Testis (tissue), 3 donors: Measurements from ENCODE around the gene ALAD. TPM values are rescaled to one million over a fixed set of nuclear protein-coding genes. Genes with fewer than 3 reads are reported as not detected.

Experiments used
- DNase-seq: peaks from one replicate; pipeline ENCODE4 v3.0.0-alpha.2; 2019
- H3K27ac ChIP-seq, 2 donors: fragments of 200-600 bp; sonication (generic); one replicate each; pipeline ENCODE4 v1.5.1; 2019
- H3K27me3 ChIP-seq: fragments of 200-600 bp; sonication (generic); one replicate; pipeline ENCODE4 v1.5.1; 2019
- H3K36me3 ChIP-seq: fragments of 200-600 bp; sonication (generic); one replicate; pipeline ENCODE4 v1.5.1; 2017; ENCODE audit warnings: low read depth; ENCODE audit errors: missing control alignments
- H3K4me1 ChIP-seq: fragments of 200-600 bp; sonication (generic); one replicate; pipeline ENCODE4 v1.5.1; 2019
- H3K4me3 ChIP-seq, 2 donors: fragments of 200-600 bp; sonication (generic); one replicate each; pipeline ENCODE4 v1.5.1; 2017 to 2019
- H3K9me3 ChIP-seq: fragments of 200-600 bp; sonication (generic); one replicate; pipeline ENCODE4 v1.5.1; 2017
- CTCF ChIP-seq, 3 experiments: fragments of 450-650 bp in 2 of 3; fragments of 200-600 bp in 1 of 3; sonication (generic) in 1 of 3; IDR thresholded peaks; one replicate each; pipeline ENCODE4 v1.5.1; 2016 to 2019; ENCODE audit warnings: antibody characterized with exemption in 3 of 3, mild to moderate bottlenecking in 2 of 3, moderate library complexity in 1 of 3
- POLR2A ChIP-seq: fragments of 450-650 bp; IDR thresholded peaks from one replicate; pipeline ENCODE4 v1.6.1; 2017; ENCODE audit warnings: antibody characterized with exemption, mild to moderate bottlenecking, moderate library complexity
- WGBS, 2 donors: methylation state at CpG; one replicate each; pipeline ENCODE4 v1.1.5; 2018; 5-methylcytosine and 5-hydroxymethylcytosine counted together
- intact Hi-C: fragments of 100-400 bp; cut with DNase I; formaldehyde crosslinking; loops from one replicate; pipeline ENCODE4 v1.15.1; 2023; ENCODE audit warnings: low total_unique reads
- polyA plus RNA-seq: library from polyadenylated mRNA; stranded (reverse); fragments of 350-450 nt; fragmentation: Illumina TruSeq; extraction: RNeasy Lipid Tissue Mini Kit (QIAGEN cat#74804); gene quantifications from one replicate; pipeline ENCODE4 v1.2.3, GENCODE V29; 2014; ENCODE audit warnings: low read depth, low replicate concordance; ENCODE audit not compliant: insufficient read depth
- total RNA-seq, 2 donors: library from RNA; depleted of rRNA; stranded (reverse); fragments of >200 nt; gene quantifications; one replicate each; pipeline ENCODE4 v1.2.3, GENCODE V29; 2016

Gene ALAD
- total and polyA plus RNA-seq, 3 donors from 2014 or later, result 44.8 to 58.6 (median 52.8) TPM

DNA sequence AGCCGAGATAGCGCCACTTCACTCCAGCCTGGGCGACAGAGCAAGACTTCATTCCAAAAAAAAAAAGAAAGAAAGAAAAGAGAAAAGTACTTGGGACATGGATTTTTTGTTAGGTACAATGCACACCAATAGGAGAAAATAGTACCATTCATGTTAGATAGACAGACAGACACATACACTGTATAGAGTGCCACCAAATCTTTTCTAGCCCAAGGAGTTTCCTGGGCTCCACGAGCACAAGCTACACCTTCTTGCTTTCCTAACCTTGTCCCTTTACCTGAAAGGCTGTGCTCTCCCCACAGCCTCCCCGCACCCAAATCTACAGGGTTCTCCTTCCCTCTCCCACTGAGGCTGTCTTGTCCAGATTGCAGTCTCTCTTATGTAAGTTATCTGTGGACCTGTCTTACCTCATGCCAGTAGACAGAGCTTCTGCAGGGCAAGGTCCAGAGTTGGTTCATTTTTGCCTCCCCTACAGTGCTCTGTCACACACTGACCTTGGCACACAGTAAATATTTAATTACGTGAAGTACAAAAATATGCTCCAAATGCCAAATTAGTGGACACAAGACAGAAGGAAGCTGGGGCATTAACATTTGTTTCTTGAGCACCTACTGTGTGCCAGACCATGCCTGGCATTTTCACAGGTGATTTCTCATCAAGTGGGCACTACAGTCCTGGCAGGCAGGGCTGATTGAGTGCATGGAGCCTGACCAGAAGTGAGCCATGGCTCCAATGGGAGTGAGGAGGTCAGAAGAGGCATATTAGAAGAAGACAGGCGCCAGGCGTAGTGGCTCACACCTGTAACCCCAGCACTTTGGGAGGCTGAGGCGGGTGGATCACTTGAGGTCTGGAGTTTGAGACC lies 5.9 kb downstream of the ALAD start:
- peaks cover 11% of the 10 kb centered on the region for H3K4me1 ChIP-seq
- no peaks in the 10 kb centered on the region for H3K36me3 ChIP-seq
- DNase-seq, result no peak
- H3K27me3 ChIP-seq, result no peaks in the 10 kb centered on the region
- TF ChIP-seq CTCF (IDR thresholded peaks at IDR 0.05), result no peak
- TF ChIP-seq POLR2A, result no peak
- intact Hi-C loops, result no loop called here
- H3K9me3 ChIP-seq, result no peaks in the 10 kb centered on the region
- no peak overlapping the region for H3K4me3 ChIP-seq
- WGBS, 2 donors, result 90 to 94% methylated on average over 9 of the region's 9 CpGs
- H3K27ac ChIP-seq, result no peak overlapping the region

GRCh38 chr9:113393281-113393680 lies 7.8 kb downstream of the ALAD start:
- H3K36me3 ChIP-seq, result no peaks in the 10 kb centered on the region
- H3K9me3 ChIP-seq, result no peaks in the 10 kb centered on the region
- TF ChIP-seq CTCF (IDR thresholded peaks at IDR 0.05), result no peak
- TF ChIP-seq POLR2A, result no peak
- intact Hi-C loops, result no loop called here
- no peak overlapping the region for H3K4me3 ChIP-seq
- H3K27ac ChIP-seq, result no peak overlapping the region
- DNase-seq, result no peak
- H3K27me3 ChIP-seq, result no peaks in the 10 kb centered on the region
- WGBS, 2 donors, result 91 to 94% methylated on average over 7 of the region's 7 CpGs
- no peaks in the 10 kb centered on the region for H3K4me1 ChIP-seq

- Histone ChIP-seq H3K9me3 (no peaks in the 10 kb centered on the region), H3K4me3 (no peak overlapping the region), H3K27ac (no peak overlapping the region), H3K36me3 (no peaks in the 10 kb centered on the region), H3K4me1 (no peaks in the 10 kb centered on the region), H3K27me3 (no peaks in the 10 kb centered on the region)
- no peak for TF ChIP-seq CTCF (IDR thresholded peaks at IDR 0.05)
- TF ChIP-seq POLR2A, result no peak
- intact Hi-C loops, result no loop called here
- 87 to 92% methylated on average over 7 of the region's 7 CpGs for WGBS, 2 donors
- DNase-seq, result no peak
Observed at GRCh38 chr9:113391917-113392316, 9.2 kb downstream of the ALAD start.

- no peak overlapping the region for H3K27ac ChIP-seq
- no peaks in the 10 kb centered on the region for H3K27me3 ChIP-seq
- 96 to 100% methylated on average over 13 to 17 of the region's 17 CpGs for WGBS, 2 donors
- intact Hi-C loops, result no loop called here
- no peak overlapping the region for H3K4me3 ChIP-seq
- no peaks in the 10 kb centered on the region for H3K36me3 ChIP-seq
- no peaks in the 10 kb centered on the region for H3K9me3 ChIP-seq
- no peak for TF ChIP-seq POLR2A
- TF ChIP-seq CTCF (IDR thresholded peaks at IDR 0.05), result no peak
- H3K4me1 ChIP-seq, result no peaks in the 10 kb centered on the region
- DNase-seq, result no peak
Observed at GRCh38 chr9:113390192-113390960, 10.7 kb downstream of the ALAD start.
